IPS-NIHi7 (cell line): ENCODE measurements around the gene ALK.
A peak's percentile ranks its signal among the peaks of the same experiment; 100 is the strongest.
"Not testable (repeated sequence)": the region's sequence is repeated elsewhere in the genome, so short reads cannot be mapped to it uniquely, and the experiment has no call there.

Experiments used
- DNase-seq: peaks from one replicate; pipeline ENCODE4 v3.0.0; 2012; ENCODE audit warnings: mixed read lengths; ENCODE audit errors: extremely low spot score

ALK gene

GRCh38 chr2:29247336-29247914 lies 674.0 kb downstream of the ALK start:
- DNase-seq = no peak

DNA sequence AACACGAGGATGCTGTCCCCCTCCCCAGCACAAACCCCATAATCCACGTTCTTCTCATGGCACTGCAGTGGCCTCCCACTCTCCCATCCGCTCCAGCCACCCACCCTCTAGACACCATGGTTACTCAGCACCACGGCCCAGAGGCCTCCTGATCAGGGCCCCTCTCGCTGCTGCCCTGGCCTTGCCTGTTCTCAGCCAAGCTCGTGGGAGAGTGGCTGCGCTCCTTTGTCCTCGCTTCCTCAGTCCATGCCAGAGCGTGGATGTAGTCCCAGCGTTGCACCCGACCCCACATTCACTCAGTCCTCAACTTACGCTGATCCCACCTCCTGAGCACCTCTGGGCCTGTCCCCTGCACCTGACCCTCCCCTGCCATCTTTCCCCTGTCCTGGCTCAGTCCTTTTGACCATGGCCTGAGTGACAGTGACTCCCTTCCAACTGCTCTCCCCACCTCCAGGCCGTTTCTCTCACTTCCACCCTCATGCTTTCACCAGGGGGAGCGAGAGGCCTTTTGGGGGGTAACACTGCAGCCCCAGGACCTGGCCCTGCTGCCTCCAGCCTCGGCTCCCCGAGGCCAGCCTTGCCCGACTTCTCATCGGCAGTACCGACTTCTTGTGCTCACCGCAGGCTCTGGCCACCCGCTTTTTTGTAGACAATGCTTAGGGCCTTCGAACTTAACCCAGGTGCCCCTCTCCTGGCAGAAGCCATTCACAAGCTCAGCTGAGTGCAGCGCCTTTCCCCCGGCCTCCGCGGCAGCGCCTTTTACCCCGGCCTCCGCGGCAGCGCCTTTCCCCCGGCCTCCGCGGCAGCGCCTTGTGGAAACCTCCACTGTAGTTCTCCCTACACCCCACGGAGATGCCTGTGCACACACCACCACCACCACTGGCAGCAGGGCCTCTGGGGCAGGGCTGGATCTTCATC lies 674.7 kb downstream of the ALK start:
- no peak for DNase-seq

- no peak for DNase-seq
Measured at GRCh38 chr2:29245742-29246382, 675.5 kb downstream of the ALK start.

- DNase-seq = not testable (repeated sequence)
Measured at GRCh38 chr2:29245035-29245741, 676.2 kb downstream of the ALK start.

DNA sequence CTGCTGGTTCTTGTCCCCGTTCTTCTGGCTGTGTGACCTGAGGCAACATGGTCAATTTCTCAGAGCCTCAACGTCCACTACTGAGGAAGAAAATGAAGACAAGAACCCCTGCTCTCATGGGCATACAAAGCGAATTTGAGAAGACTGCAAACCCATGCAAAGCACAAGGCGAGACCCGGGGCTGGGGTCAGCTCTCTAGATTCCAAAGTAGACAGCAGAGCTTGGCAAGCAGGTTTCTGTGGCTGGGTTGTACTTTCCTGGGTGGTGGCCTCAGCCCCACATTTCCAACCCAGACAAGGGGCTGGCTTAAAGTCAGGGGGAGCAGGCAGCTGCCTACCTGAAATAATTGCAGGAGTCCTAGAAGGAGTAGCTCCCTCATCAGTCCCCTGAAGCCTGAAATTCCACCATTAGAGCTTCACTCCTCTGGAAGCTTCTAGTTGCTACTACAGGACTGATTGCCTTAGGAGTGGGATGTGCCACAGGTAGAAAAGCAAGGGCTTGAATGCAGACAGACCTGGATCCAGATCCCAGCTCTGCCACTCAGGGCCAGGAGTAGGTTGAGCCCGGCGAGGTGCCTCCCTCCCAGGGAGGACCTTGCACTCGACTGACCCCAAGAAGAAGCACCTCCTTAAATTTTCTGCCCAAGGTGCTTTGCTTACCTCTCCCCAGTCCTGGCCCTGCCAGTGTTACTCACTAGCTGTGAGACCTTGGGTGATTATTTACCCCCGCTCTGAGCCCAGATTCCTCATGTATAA lies 678.6 kb downstream of the ALK start:
- DNase-seq = no peak

GRCh38 chr2:29241955-29242565 lies 679.3 kb downstream of the ALK start:
- no peak for DNase-seq

DNA sequence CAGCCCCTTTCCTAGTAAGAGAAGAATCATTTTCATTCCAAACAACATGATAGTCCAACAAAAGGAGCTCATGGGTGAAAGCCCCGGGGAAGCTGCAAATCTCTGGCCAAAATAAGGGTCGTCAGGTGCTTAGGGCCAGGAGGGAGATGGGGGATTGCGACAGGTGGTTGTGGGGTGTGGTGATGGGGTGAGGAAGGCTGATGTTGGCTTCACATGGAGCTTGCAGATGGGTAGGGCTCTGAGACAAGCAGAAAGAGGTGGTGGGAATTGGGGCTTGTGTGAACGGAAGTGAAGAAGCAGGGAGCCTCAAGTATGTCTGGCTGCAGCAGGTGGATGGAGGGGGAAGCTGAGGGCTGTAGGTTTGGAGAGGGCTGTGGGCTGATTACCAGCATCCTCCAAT lies 680.0 kb downstream of the ALK start:
- DNase-seq = no peak

DNA sequence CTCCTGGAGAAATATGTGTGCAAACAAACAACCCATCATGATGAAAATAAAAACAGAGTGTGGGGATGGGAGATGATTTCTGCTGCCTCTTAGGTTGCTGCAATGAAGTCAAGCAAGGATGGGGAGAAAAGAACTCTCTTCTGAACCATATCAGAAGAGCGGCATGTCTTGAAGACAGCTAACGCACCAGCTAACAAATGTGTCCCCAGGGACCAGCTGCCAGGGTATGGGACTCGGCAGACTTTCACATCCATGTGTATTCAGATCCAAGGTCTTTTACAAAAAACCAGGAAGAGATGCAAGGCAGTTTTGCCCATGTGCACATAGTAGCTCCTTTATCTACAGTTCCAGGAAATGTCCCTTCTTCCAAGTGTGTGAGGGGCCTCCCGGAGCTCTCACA lies 680.8 kb downstream of the ALK start:
- DNase-seq = no peak

GRCh38 chr2:29239209-29239960 lies 682.0 kb downstream of the ALK start:
- no peak for DNase-seq

- peak; percentile 90 for DNase-seq
Measured at GRCh38 chr2:29238497-29238896, 682.9 kb downstream of the ALK start.

DNA sequence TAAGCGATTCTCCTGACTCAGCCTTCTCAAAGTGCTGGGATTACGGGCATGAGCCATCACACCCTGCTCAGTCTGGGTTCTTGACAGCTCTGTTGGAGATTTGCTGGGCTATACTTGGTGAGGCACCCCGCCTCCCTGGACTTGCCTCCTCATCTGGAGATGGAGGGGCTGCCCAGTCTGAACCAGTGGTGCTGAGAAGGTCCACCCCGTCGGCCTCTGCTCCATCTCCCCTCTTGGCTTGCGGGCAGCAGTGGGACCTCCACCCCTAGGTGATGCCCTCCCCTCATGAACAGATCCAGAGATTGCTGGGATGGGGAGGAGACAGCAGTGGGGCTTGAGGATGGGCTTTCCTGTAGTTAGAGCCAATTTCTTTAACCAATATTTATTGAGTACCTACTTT lies 685.3 kb downstream of the ALK start:
- no peak for DNase-seq

DNA sequence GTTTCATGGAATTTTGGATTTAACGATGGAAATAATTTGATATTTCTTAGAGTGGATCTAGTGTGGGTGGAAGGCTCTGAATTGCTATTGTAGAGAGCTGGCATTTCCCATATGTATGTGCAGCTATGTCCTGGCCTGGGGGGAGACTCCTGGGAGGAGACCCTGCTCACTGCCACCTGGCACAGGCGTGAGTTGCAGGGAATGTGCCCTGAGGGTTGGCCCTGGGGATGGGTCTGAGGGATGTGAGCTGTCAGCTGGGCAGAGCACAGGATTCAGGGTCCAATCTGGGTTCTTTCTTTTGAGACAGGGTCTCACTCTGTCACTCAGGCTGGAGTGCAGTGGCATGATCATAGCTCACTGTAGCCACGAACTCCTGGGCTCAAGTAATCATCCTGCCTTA lies 686.0 kb downstream of the ALK start:
- no peak for DNase-seq

DNA sequence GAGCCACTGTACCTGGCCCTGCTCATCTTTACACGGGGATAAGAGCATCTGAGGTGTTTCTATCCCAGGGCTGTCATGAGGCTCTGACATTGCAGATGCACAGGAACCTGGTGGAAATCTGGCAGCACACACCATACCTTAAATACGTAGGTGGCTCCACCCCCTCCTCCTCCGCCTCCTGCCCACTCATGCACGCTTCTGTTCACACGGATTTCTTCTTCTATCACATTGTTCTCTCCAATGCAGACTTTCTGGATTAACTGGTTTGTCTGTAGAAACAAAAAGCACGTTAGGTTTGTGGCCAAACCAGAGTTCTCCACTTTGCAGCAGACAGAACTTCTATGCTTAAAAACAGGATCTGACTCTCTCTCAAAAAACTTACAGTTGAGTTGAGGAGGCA lies 688.0 kb downstream of the ALK start:
- no peak for DNase-seq

DNA sequence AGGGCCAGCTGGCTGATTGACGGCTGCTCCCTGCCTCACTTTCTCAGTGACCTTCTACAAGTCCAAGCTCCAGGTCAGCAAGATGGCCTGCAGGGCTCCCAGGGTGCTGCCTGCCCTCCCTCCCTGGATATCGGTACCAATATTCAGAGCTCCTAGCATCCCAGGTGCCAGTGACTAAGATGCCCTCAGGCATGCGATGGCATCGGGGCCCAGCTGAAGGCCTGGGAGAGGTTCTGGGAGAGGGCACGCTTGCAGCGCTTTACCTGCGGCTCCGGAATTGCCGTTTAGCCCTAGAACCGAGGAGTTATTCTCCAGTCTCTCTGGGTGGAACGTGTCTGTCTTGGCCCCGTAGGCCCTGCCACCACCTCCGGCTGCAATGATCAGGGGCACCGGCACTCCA lies 689.3 kb downstream of the ALK start:
- no peak for DNase-seq

DNA sequence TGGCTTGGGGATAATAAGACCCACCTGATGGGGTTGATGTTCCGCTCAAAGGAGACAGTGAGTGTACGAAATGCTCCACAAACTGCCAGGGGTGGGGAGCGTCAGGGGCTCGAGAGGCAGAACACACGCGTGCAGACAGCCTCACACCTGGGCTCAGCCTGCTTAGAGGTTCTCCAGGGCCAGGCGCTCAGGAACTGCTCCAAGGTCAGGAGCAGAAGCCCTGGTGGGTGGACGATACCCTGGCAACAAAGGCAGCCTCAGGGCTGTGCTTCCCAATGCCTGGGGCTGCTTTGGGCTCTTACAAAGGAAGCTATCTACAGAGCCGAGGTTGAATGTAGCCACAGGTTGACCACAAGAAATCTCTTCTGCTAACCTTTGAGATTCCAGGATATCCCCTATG lies 691.7 kb downstream of the ALK start:
- DNase-seq = no peak

GRCh38 chr2:29228947-29229346 lies 692.4 kb downstream of the ALK start:
- DNase-seq = no peak

- DNase-seq = no peak
Measured at GRCh38 chr2:29227935-29228675, 693.3 kb downstream of the ALK start.

GRCh38 chr2:29226808-29227207 lies 694.6 kb downstream of the ALK start:
- no peak for DNase-seq

DNA sequence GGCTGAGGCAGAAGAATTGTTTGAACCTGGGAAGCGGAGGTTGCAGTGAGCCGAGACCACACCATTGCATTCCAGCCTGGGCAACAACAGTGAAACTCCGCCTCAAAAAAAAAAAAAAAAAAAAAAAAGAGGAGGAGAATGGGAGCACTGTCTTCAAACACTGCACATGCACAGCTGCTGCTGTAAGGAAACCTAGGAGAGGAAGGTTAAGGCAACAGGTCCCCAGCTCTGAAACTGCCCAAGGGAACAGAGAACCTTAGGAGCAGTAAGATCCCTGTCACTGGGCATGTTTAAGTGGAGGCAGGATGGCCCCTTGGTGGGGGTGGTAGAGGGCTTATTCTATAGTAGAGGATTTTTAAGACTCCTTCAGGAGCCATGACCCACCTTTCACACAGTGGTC lies 695.0 kb downstream of the ALK start:
- no peak for DNase-seq

DNA sequence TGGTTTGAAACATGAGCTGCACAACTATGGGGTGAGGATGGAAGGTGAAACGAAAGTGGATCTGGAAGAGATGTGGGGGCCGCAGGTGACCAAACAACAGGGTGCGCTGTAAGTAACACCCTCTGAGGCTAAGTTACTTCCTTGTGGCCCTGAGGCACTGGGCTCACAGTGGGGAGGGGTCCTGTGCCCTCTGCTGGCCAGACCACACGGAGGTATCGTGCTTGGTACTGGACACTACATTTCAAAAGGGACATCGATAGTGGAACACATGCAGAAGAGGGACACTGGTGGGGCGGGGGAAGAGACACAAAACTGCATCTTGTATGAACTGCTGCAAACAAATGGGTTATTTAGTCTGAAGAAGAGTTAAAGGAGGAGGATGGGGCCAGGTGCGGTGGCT lies 695.6 kb downstream of the ALK start:
- DNase-seq = no peak
